Posterior cingulate gyrus (tissue), 11 donors: ENCODE results near the gene ATPAF2.
A peak's percentile ranks its signal among the peaks of the same experiment; 100 is the strongest.

Experiments
- DNase-seq, 10 donors: peaks; one replicate each; pipeline versions ENCODE4 v3.0.0 to v3.0.0-alpha.2; 2020 to 2021; ENCODE audit warnings: mixed read lengths in 3 of 10
- intact Hi-C: fragments of 100-400 bp; cut with DNase I; formaldehyde crosslinking; loops from one replicate; pipeline ENCODE4 v1.15.1; 2023

The ATPAF2 gene

DNA sequence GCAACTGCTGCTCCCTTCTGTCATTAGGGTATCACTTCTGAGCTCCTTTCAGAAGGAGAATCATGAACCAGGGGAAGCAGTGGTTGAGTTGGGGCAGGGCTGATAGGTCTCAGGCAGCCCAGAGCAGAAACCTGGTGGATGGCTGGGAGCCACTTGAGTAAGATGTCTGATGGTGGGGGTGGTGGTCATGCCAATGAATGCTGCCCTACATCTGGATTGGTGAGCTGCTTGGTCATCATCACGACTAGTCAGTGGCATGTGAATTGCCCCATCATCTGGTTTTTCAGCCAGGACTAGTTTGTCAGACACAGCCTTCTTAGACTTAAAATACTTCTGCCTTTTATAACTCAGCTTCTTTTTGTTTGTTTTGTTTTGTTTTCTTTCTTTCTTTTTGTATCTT lies 2.8 kb upstream of the ATPAF2 start:
- intact Hi-C loops: no loop called here
- peak in 1 of 10 donors; percentile 28 for DNase-seq

DNA sequence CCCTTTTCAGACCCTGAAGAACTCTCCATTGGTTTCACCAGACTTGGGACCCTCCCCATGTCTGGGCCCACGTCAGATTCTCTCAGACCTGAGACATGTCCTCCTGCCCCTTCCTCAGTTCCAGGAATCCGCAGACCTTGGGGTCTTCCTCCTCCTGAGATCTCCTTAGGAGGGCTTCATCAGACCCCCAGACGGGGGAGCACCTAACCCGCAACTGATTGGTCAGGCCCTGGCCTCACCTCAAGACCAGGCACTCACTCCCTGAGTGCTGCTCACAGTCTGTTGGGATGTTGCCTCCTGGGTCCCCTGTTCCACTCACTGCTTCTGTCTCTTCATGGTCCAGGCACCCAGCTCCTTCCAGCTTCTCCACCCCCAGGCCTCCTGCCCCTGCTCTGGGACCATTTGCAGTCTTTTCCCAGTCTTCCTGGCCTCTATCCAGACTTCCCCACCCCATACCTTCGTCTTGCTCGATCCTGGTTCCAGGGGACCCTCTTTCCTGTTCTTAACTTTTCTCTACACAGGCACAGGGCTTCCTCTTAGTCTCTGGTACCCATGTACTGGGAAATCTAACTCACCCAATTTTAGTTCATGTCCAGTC lies 1.4 kb upstream of the ATPAF2 start:
- DNase-seq: peak in 1 of 10 donors; percentile 47
- intact Hi-C loops: no loop called here

DNA sequence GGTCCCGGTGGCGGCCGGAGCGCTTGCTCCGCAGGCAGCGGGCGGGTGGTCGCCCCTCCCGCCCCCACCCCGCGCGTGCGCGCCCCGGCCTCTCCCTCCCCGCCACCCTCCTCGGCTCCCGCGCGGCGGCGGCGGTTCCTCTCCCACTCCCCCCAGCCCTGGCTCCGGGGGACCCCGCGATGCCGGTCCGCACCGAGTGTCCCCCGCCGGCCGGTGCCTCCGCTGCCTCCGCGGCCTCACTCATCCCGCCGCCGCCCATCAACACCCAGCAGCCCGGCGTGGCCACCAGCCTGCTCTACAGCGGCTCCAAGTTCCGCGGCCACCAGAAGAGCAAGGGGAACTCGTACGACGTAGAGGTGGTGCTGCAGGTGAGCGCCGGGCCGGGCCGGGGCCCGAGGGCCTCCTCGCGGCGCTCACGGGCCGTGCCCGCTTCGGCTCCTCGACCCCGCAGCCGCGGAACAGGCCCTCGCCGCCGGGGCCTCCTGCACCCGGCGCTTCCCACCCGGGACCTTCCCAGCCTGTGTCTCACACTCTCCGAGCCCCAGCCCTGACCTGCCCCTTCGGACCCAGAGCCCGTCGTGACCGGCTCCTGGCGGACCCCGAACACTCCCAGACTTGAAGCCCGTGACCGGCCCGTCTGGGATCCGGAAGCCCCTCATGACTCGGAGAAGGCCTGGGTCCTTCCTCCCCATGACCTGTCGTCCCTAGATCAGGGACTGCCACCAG lies 730 bp upstream of the ATPAF2 start:
- intact Hi-C loops: loop anchor here (1.0 to 10.0 kb wide), 3 partner anchors 45 to 155 kb away; partner anchors contain the start of genes DRC3, DRG2 and TOM1L2
- peak in 4 of 10 donors; percentile 74 to 91 (median 80) for DNase-seq

DNA sequence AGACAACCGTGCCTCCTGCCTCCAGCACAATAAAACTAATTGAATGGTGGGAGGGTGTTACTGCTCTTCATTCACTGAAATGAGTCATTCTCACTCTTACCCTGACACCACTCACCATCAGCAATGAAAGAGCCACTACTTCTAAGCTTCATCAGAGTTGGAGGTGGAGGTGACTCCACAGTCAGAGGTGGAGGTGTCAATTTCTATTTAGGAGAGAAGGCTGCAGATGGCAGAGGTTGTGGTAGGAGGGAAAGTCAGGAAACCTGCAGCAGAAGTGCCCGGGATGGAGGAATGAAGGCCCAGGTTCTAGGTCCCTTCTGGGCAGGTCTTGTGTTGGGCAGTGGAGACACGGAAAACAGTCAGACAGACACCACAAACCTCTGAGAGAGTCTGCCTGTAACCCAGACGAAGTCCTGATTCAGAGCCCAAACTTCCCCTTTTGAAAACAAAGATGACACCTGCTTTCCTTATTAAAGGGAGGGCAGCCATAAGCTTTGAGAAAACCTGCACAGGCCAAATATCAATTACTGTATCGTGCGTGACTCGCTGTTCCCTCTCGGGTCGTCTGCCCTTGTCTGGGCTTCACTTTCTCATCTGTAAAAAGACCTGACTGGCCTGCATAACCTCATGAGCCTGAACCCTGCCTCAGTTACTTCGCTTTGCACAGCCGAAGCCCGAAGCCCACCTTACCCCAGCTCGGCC lies 668 bp downstream of the ATPAF2 start:
- DNase-seq: peak in 1 of 10 donors; percentile 51
- intact Hi-C loops: loop anchor here (10.0 kb wide), 2 partner anchors 47 to 153 kb away; partner anchors contain the start of gene DRG2

DNA sequence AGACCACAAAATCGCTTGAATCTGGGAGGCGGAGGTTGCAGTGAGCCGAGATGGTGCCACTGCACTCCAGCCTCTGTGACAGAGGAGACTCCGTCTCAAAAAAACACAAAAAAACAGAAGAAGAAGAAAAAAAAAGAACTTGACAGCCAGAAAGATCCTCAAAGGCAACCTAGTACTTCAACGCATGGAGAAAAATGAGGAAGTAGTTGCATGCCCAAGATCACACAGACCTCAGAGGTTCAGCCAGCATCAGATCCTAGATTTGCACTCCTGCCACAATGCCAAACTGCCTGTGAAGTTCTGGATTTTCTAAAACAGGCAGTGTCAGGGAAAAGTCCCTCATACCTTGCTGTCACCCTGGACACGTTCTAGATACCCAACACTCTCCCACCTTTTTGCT lies 1.5 kb downstream of the ATPAF2 start:
- intact Hi-C loops: loop anchor here (10.0 kb wide), 2 partner anchors 47 to 153 kb away; partner anchors contain the start of gene DRG2
- DNase-seq: no peak

DNA sequence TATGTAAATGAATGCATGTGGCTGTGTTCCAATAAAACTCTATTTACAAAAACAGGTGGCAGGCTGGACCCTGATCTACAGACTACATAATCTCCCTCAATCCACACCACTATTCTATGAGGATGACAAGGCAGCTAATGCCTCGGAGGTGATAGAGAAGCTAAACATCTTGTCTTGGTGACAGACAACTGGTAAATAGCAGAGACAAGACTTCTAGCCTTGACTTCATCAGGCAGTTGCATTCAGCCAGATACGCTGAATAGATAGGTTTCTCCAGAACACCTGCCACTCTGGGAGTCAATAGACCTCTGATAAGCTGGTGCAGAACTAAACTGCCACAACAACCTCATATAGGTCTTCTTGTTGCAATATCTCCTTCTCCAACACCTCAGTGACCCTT lies 3.3 kb downstream of the ATPAF2 start:
- DNase-seq: no peak
- intact Hi-C loops: loop anchor here (10.0 kb wide), 2 partner anchors 49 to 151 kb away; partner anchors contain the start of gene DRG2

DNA sequence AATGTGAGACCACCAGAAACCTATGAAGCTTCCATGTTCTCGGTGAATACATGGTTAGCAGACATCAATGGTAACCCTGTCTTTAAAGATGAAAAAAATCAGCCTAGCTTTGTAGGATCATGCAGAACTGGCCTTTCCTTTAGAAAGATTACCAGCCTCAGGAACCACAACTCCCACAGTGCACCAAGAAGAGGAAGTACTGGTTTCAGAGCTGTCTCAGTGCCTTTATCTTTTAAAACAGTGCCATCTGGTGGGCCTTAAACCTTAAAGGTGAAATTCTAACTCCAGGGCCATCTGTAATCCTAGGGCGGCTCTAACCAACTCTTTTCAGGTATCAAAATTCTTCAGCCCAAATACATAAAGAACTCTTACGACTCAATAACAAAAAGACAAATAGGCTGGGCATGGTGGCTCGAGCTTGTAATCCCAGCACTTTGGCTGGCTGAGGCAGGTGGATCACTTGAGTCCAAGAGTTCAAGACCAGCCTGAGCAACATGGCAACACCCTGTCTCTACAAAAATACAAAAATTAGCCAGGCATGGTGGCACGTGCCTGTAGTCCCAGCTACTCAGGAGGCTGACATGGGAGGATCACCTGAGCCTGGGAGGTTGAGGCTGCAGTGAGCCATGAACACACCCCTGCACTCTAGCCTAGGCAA lies 5.4 kb downstream of the ATPAF2 start:
- peak in 3 of 10 donors; percentile 19 to 67 (median 30) for DNase-seq

DNA sequence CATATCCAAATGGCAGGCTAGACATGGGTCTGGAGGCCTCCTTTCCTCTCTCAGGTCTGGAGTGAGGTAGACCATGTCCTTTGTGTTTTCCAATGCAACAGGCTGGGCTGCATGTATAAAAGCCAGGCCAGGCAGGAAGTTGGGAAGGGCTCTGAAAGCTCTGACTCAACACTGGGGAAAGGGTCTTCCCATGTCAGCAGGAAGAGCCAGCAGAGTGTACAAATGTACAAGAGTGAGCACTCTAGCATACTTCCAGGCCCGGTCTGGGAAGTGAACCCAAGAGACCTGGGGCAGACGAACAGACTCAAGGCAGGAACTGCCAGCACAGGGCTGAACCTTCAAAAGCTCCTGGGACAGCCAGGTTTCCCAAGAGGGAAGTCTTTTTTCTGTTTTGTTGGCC lies 7.0 kb downstream of the ATPAF2 start:
- DNase-seq: peak in 1 of 10 donors; percentile 33

More for the DNA sequence above, 5.4 kb downstream of the ATPAF2 start:
- intact Hi-C loops: loop anchor here (2.0 to 10.0 kb wide), 3 partner anchors 51 to 353 kb away; partner anchors contain the start of genes DRG2 and RAI1

DNA sequence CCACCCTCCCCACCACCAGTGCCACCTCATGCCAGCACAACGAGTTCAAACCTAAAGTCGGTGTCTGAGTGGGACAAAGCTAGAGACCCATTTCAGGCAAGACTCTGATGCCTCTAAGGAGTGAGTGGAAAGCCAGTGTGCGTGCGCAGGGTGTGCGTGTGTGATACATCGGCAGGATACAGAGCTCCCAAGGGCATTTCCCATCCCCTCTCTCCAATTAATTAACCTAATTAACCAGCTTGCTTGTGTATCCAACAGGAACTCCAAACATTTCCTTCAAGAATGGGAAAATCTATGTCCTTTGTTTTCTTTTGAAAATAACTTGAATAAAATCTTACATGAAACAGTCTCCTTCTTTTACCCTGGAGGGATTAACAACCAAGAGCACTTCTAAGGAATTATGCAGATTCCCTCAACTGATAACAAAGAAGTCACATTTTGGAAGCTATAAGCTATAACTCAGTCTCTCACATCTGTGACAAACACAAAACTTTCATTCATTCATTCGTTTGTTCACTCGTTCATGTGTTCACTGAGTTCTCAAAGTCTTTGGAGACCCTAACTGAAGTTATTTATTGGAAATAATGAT lies 9.9 kb downstream of the ATPAF2 start:
- DNase-seq: peak in 2 of 10 donors; percentile 58 to 62
- intact Hi-C loops: no loop called here

More for the DNA sequence above, 7.0 kb downstream of the ATPAF2 start:
- intact Hi-C loops: loop anchor here (2.0 to 10.0 kb wide), 3 partner anchors 53 to 351 kb away; partner anchors contain the start of genes DRG2 and RAI1

DNA sequence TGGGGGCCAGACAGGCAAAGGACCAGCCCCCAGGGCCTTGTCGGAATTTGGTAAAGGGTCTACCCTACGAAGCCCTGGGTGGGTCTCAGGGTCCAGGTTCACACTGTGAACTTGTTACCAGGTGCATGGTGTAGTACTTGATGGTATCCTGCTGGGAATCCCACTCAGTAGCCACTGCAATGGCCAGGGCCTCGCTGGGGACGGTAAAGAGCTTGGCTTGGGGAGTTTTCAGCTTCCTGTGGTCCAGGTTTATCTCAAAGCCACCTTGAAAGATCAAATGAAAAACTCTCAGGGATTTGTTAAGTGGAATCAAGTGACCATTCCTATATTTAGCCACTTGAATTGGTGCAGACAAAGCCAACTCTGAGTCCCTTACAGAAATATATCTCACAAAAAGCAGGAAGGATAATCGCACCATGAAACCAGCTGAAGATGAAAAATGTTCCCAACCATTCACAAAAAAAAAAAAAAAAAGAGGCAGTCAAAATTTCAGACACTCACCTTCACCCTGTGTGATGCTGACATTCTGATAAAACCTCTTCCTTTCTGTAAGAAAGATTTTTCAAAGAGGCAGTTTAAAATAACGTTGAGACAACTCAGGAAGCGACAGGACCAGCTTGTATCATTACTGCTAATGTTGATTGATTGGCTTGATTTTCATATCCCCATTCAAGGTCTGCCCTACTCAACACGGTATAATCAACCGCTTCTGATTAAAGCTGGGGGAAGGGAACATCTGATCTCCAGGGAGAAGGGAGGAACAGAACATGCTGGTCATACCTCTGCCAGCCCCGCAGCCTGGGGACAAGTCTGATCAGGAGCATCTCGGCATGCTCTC lies 10.6 kb downstream of the ATPAF2 start:
- peak in 2 of 10 donors; percentile 7 to 19 for DNase-seq
- intact Hi-C loops: no loop called here

DNA sequence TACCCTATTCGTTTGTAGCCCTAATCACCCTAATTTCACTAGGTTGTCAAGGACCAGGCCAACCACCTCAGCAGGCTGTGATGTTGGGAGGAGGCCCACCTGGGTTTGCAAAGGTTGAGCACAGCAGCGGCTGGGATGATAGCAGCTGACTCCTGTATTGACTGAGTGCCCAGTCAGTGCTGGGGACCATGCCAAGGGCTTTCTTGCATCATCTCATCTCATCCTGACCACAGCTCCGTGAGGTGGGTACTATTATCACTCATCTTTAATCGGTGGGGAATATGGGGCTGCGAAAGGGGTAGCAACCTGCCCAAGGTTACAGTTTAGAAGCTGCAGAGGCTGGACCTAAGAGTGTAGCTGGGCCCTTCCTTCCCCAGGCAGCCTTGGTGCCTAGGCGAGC lies 11.7 kb downstream of the ATPAF2 start:
- DNase-seq: peak in 2 of 10 donors; percentile 17 to 35
- intact Hi-C loops: no loop called here

DNA sequence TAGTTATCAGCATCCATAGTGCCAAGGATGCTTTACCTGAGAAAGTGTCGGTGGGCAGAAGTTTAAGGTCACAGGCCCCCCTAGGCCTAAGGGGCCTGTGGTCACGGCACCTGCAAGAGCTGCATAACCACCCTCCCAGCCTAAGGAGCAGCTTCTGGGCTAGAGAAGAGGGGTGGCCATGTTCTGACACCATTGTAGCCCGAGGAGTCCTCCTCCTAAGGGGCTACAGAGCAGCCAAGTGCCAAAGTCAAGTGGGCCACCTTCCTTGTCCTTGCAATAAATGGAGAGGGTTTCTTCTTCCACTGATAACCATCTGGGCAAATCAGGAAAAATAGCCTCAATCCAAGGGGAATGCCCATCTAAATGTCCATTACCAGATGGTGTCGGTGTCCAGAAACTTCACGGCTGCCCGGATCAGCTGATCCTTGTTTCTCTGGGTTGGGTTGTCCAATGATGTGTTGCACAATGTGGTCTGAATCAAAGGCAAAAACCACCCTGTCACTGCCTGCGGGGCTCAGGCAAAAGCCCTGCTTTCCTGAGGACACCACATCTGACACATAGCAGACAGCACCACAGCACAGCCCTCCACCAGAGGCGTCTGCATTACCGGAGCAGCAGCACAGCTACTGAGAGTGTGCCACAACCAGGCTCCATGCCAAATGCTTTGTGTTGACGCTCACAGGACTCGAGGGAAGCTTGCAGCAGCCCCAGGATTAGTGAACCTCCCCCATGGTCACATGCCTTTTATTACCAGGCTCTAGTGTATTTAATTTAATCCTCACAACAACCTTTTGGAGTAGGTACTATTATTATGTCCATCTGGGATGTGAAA lies 12.8 kb downstream of the ATPAF2 start:
- intact Hi-C loops: no loop called here
- peak in 9 of 10 donors; percentile 39 to 93 (median 59) for DNase-seq

DNA sequence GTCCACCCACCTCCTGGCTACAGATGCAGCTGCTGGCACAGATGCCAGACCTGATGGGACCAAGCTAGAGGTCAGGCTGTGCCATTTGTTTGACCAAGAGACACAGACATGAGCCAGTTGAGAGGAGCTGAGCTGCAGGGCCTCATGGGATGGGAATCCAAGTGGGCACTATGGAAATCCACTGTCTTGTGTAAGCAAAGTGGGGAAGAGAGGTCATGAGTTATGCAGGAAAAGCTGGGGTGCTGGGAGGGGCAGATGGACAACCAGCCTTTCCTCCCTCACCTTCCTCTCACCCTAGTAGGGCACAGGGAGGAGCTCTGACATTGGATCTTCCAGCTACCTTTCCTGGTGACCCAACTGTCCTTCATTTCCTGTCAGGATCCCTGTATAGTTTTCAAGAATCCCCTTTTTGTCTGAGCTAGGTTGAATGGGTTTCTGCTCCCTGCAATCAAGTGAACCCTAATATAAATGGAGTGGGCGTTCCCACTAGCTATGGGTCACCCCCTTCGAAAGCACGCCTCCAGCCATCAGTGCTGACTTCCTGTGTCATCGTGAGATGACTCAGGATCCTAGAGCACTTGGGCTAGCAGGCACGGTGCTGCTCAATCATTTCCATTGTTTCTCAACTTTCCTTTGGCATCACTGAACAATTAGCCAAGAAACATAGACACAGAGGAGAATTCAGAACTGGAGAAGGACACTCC lies 13.6 kb downstream of the ATPAF2 start:
- DNase-seq: peak in 2 of 10 donors; percentile 20 to 33
- intact Hi-C loops: no loop called here

DNA sequence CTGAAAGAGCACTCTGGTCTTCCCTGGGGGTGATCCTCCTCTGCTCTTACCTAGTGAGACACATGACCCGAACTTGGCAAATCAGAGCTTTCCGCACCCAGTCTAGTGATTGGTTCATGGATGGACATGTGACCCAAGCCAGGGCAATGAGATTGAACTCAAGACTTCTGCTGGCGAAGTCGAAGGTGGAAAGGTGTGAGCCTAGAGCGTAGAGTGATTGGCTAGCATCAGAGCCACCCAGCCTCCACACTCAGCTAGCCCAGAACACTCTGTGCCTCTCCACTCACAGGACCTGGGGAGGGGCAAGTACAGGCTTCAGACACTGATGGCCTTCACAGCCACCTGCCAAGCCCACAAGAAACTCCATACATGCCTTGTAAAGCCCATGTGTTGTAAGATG lies 17.6 kb downstream of the ATPAF2 start:
- peak in 1 of 10 donors; percentile 46 for DNase-seq
- intact Hi-C loops: no loop called here

DNA sequence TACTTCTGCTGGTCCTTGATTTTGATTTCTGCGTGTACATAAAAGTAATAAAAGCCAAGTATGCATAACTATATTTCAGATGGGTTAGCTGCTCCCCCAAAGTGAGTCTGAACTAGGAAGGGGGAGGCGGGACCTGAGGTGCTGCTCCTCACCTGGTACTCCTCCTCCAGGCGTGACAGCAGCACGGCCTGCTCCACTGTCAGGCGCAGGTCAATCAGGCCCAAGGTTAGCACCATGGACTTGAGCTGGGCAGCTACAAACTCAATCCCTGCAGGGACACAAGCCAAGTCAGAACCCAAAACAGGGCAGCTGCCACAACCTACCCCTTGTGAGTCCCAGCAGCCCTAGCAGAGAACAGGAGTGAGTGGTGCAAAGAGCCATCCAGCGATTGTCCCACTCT lies 18.0 kb downstream of the ATPAF2 start:
- peak in 1 of 10 donors; percentile 38 for DNase-seq
- intact Hi-C loops: no loop called here

DNA sequence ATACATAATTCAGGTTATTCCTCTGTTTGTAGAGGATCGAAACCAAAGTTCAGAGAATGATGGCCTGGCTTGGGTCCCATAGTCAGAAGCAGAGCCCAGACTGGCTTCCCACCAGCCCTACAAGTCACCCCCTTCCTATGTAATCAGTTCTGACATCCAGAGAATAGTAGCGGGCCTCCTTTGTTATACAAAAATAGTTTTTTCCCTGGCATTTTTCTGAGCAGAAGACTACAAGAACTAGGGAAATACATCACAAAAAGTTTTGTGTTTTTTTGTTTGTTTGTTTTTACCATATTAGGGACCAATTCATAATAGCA lies 19.2 kb downstream of the ATPAF2 start:
- DNase-seq: no peak

DNA sequence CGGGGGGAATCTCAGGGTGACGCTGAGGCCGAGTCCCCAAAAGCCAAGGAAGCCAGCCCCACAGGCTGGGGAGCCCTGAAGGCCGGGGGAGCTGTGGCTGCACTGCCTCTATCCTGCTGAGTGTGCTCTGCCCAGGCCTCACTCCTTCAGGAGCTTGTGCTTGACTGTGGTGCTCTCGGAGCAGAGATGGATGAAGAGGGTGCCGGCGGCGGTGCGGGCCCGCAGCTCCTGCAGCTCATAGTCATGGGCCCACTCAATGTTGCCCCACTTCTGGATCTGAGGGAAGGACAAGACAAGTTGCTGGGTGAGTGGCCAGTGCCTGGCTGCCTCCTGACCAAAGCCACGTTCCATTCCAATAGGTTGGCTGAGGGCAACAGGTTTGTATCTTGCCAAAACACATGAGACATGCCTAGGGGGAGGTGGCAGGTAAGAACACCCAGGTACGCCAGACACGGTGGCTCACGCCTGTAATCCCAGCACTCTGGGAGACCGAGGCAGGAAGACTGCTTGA lies 20.5 kb downstream of the ATPAF2 start:
- intact Hi-C loops: no loop called here
- DNase-seq: peak in 1 of 10 donors; percentile 61

More for the DNA sequence above, 19.2 kb downstream of the ATPAF2 start:
- intact Hi-C loops: no loop called here
